ENCODE data around the gene WDR72.

- TF ChIP-seq FOXA1 (IDR thresholded peaks at IDR 0.05) = no peak
- no peak for TF ChIP-seq SP1 (IDR thresholded peaks at IDR 0.05)
- no peak for TF ChIP-seq LEF1 (IDR thresholded peaks at IDR 0.05; ENCODE audit: borderline replicate concordance)
- TF ChIP-seq HDGF (IDR thresholded peaks at IDR 0.05; ENCODE audit: borderline replicate concordance) = no peak
- no peak for TF ChIP-seq FOXK2 (IDR thresholded peaks at IDR 0.05)
Measured at GRCh38 chr15:53525894-53526293, 233.6 kb downstream of the WDR72 start.
